Measurements from ENCODE around the gene SIVA1. TPM values are rescaled to one million over a fixed set of nuclear protein-coding genes. Genes with fewer than 3 reads are reported as not detected.

Gene SIVA1
- total RNA-seq, 1 donor from 2014 or later = 219 TPM

DNA sequence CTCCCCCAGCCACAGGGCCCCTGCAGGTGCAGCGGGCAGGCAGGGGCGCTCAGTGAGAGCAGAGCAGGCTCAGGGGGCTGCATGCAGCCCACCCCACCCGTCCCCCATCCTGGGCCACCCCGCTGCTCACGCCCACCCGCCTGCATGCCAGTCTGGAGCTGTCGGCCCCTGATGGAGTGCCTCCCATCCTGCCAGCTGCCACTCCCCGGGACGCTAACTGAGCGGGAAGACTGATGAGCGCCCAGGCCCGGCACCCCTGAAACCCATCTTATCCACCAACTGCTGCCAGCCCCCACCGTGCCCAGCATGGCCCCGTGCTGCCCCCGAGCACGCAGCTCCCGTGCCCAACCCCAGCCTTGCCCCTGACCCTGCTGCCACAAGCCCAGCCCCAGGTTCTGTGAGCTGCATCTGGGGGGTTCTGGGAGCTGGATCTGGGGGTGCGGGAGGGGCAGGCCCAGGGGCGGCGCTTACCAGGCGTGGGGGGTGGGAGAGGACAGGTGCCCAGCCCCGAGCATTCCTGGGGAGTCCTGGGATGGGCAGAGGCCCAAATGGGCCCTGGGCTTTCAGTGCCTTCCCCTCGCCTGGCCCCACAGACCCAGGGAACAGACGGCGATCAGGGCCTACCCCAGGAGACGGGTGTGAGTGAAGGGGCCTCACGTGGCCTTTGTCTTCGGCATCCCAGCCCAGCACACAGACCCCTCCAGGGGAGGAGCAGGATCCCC is 29.3 kb downstream of the SIVA1 start:
- no peak for DNase-seq (ENCODE audit: extremely low read depth, low read depth, low spot score)

DNA sequence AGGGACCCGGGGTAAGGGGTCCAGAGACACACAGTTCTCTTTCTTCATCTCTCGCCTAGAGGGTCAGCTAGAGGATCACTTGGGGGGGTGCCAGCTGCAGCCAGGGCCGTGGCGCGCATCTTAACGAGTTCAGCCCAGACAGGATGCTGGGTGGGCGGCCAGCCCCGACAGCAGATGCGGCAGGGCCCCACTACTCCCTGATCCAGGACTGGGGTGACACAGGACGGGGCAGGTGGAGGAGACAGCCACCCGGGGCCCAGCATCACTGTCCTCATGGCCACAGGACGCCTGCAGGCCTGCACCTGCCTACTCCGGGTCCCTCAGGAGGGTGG is 29.8 kb downstream of the SIVA1 start:
- no peak for DNase-seq (ENCODE audit: extremely low read depth, low read depth, low spot score)

GRCh38 chr14:104783484-104784217 is 30.7 kb downstream of the SIVA1 start:
- no peak for DNase-seq (ENCODE audit: extremely low read depth, low read depth, low spot score)

- DNase-seq (ENCODE audit: extremely low read depth, low read depth, low spot score) = no peak
These were observed 31.2 kb downstream of the SIVA1 start for GRCh38 chr14:104784218-104784568.

GRCh38 chr14:104784846-104785707 is 32.1 kb downstream of the SIVA1 start:
- no peak for DNase-seq (ENCODE audit: extremely low read depth, low read depth, low spot score)

- no peak for DNase-seq (ENCODE audit: extremely low read depth, low read depth, low spot score)
These were observed 32.7 kb downstream of the SIVA1 start for GRCh38 chr14:104785708-104786080.

GRCh38 chr14:104786091-104786586 is 33.2 kb downstream of the SIVA1 start:
- no peak for DNase-seq (ENCODE audit: extremely low read depth, low read depth, low spot score)

- no peak for DNase-seq (ENCODE audit: extremely low read depth, low read depth, low spot score)
These were observed 34.1 kb downstream of the SIVA1 start for GRCh38 chr14:104786726-104787675.

DNA sequence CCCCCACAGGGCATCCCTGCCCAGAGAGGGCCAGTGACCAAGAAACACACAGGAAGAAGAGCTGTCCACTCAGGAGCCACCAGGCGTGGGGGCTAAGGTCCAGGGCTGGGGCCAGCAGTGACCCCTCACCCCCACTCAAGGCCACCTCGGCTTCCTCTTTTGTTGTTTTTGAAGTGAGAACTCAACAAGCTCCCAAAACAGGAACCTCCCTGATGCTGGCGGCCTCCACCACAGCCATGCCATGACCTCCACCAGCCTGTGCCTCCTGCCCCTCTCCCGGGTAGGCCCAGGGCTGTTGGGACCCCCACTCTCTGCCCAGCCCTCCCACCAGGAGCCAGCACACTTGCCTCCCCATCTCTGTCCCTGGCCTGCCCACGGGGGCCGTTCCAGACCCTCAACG is 34.8 kb downstream of the SIVA1 start:
- no peak for DNase-seq (ENCODE audit: extremely low read depth, low read depth, low spot score)

DNA sequence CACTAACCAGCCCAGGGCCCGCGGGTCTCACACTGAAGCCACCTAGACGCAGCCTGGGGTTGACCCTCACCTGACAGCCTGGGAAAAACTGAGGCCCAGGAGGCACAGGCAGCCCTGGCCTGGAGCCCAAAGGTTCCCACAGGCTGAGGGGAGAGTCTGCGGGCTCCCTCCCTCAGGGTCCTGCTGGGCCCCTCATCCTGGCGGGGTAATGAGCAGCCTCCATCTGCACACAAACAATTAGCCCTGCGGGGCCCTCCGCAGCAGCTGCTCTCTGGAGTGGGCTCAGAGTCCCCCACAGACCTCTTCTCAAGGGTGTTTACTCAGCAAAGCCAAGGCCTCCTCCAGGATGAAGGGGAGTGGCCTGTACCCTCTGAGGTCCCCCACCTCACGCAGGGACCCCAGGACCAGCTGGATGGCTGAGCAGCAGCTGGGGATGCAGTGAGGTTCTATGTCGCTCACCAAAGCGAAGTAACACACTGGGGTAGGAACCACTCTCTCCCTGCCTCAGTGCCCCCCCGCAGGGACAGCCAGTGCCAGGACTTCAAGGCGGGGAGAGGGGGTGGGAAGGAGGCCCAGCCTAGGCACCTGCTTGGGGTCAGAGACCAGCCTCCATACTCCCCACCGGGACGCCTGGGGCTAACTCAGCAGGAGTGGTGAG is 35.3 kb downstream of the SIVA1 start:
- DNase-seq (ENCODE audit: extremely low read depth, low read depth, low spot score) = no peak

GRCh38 chr14:104788873-104789663 is 36.1 kb downstream of the SIVA1 start:
- no peak for DNase-seq (ENCODE audit: extremely low read depth, low read depth, low spot score)

- DNase-seq (ENCODE audit: extremely low read depth, low read depth, low spot score) = no peak
These were observed 37.1 kb downstream of the SIVA1 start for GRCh38 chr14:104789752-104790743.

DNA sequence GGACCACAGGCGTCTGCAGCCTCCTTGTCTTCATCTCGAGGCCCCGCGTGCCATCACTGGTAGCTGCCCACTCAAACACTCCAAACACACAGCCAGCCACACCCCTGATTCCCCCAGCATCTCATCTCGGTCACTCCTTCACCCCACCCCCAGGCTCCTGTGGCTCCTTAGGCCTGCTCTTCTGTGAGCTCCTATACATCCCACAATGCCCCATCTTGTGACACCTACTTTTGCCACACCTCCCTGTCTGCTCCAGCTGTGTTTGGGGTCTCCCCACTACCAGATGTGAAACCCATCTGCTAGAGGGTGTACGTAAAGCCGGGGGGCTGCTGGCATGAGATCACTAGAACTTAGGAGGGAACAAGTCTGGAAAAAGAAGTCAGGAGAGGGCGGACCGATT is 38.5 kb downstream of the SIVA1 start:
- no peak for DNase-seq (ENCODE audit: extremely low read depth, low read depth, low spot score)

DNA sequence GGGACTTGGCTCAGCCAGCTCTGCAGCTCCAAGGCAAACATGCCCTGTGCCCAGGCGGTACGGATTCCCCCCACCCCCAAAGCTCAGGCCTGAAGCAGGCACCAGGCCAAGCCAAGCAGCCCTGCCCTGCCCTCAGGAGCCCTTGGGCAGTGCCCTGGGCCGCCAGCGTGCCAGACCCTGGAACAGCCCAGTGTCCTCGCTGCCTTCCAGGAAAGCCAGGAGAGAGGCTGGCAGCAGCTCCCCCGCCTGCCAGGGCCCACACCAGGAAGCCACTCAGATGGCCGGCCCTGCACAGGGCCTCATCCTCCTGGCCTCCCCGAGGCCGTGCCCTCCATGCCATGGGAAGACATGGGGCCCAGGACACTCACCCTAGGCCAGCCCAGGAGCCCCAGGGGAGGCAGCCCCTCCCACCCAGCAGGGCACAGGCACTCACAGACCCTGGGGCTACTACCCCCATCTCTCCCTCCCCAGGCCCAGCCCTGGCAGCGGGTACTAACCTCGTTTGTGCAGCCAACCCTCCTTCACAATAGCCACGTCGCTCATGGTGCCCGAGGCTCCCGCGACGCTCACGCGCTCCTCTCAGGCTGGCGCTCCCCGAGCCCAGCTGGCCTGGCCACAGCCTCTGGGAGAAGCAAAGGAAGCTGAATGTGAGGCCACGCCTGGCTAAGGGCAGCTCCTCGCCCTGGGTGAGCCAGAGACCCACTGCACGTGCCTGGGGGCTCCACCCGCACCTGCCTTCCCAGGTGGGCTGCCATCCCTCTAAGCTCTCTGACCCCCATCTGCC is 39.3 kb downstream of the SIVA1 start:
- no peak for DNase-seq (ENCODE audit: extremely low read depth, low read depth, low spot score)

- DNase-seq (ENCODE audit: extremely low read depth, low read depth, low spot score) = no peak
These were observed 40.2 kb downstream of the SIVA1 start for GRCh38 chr14:104792945-104793702.

GRCh38 chr14:104793703-104793959 is 40.7 kb downstream of the SIVA1 start:
- no peak for DNase-seq (ENCODE audit: extremely low read depth, low read depth, low spot score)

- no peak for DNase-seq (ENCODE audit: extremely low read depth, low read depth, low spot score)
These were observed 41.2 kb downstream of the SIVA1 start for GRCh38 chr14:104794099-104794498.

Data from glomerular endothelial cell (primary cell).